H1 (cell line): ENCODE measurements around the gene WDFY3. TPM values are rescaled to one million over a fixed set of nuclear protein-coding genes. Genes with fewer than 3 reads are reported as not detected.

Source experiments
- CTCF ChIA-PET: fragments of 300-600 bp; sonication (Branson Sonifier 250); formaldehyde crosslinking; loops from one replicate; lab custom pipeline; 2021; ENCODE audit not compliant: partially characterized antibody; lab: Charles Lee
- POLR2A ChIA-PET: fragments of 300-600 bp; sonication (Branson Sonifier 250); formaldehyde crosslinking; loops from one replicate; lab custom pipeline; 2021; ENCODE audit warnings: inconsistent platforms; ENCODE audit not compliant: partially characterized antibody; lab: Charles Lee
- DNase-seq, 2 experiments: peaks; one replicate each; pipeline versions ENCODE4 v3.0.0 to v3.0.0-alpha.2; 2010 to 2022; ENCODE audit warnings: low spot score in 2 of 2, low read depth in 1 of 2, mixed read lengths in 1 of 2
- FAIRE-seq: peaks from 2 replicates; lab custom pipeline; 2011; peaks lifted over from hg19 to GRCh38; lab: Jason Lieb, UNC
- H2AFZ ChIP-seq: 2 replicates; pipeline ENCODE4 v1.8.1; 2012; ENCODE audit warnings: low read length, inconsistent platforms
- H2AK5ac ChIP-seq: 2 replicates; pipeline ENCODE4 v1.6.1; 2013; ENCODE audit warnings: low read depth, low read length
- H2BK120ac ChIP-seq: replicated peaks from 2 replicates; pipeline ENCODE3; 2013; ENCODE audit warnings: low read depth, low read length, inconsistent platforms
- H2BK12ac ChIP-seq: 2 replicates; pipeline ENCODE4 v1.6.1; 2013; ENCODE audit warnings: low read depth, low read length
- H2BK15ac ChIP-seq: 2 replicates; pipeline ENCODE4 v1.6.1; 2013; ENCODE audit warnings: low read length
- H2BK20ac ChIP-seq: 2 replicates; pipeline ENCODE4 v1.6.1; 2013; ENCODE audit warnings: low read length
- H2BK5ac ChIP-seq: 2 replicates; pipeline ENCODE4 v1.6.1; 2013; ENCODE audit warnings: low read depth, low read length
- H3K14ac ChIP-seq: 2 replicates; pipeline ENCODE4 v1.6.1; 2013; ENCODE audit warnings: inconsistent platforms; ENCODE audit not compliant: insufficient read length
- H3K18ac ChIP-seq: 2 replicates; pipeline ENCODE4 v1.6.1; 2013; ENCODE audit warnings: low read length; ENCODE audit errors: extremely low read depth
- H3K23ac ChIP-seq: 2 replicates; pipeline ENCODE4 v1.6.1; 2013; ENCODE audit warnings: inconsistent platforms; ENCODE audit not compliant: insufficient read length
- H3K23me2 ChIP-seq: 2 replicates; pipeline ENCODE4 v1.6.1; 2013; ENCODE audit warnings: low read depth, low read length
- H3K27ac ChIP-seq: 2 replicates; pipeline ENCODE4 v1.6.1; 2011; ENCODE audit warnings: low read depth, low read length, inconsistent platforms
- H3K27me3 ChIP-seq, 4 experiments: replicated peaks in 1 of 4; 1 replicate in 1 of 4; 2 replicates in 3 of 4; pipeline versions ENCODE4 v1.6.1 to v1.8.1; 2011 to 2013; ENCODE audit warnings: low read length in 3 of 4, mild to moderate bottlenecking in 3 of 4, inconsistent platforms in 2 of 4, mixed read lengths in 2 of 4, moderate library complexity in 1 of 4; ENCODE audit not compliant: control insufficient read depth in 3 of 4, insufficient read depth in 3 of 4; ENCODE audit errors: extremely low read depth in 1 of 4
- H3K36me3 ChIP-seq, 4 experiments: 2 replicates each; pipeline versions ENCODE4 v1.6.1 to v1.8.1; 2011 to 2013; ENCODE audit warnings: mild to moderate bottlenecking in 4 of 4, low read length in 3 of 4, moderate library complexity in 2 of 4, control low read depth in 1 of 4, inconsistent platforms in 1 of 4; ENCODE audit not compliant: insufficient read depth in 4 of 4, control insufficient read depth in 2 of 4
- H3K4ac ChIP-seq: replicated peaks from 2 replicates; pipeline ENCODE3; 2013; ENCODE audit warnings: low read length, low read depth, mixed read lengths, inconsistent platforms; ENCODE audit not compliant: insufficient read length
- H3K4me1 ChIP-seq, 4 experiments: replicated peaks in 1 of 4; 1 replicate in 1 of 4; 2 replicates in 3 of 4; pipeline versions ENCODE4 v1.6.1 to v1.8.1; 2011 to 2013; ENCODE audit warnings: low read length in 3 of 4, inconsistent platforms in 2 of 4, mixed read lengths in 1 of 4; ENCODE audit not compliant: insufficient read depth in 4 of 4, control insufficient read depth in 3 of 4
- H3K4me2 ChIP-seq, 2 experiments: 2 replicates each; pipeline versions ENCODE4 v1.6.1 to v1.8.1; 2011 to 2013; ENCODE audit warnings: low read depth in 2 of 2, low read length in 2 of 2, control low read depth in 1 of 2, inconsistent platforms in 1 of 2, mild to moderate bottlenecking in 1 of 2; ENCODE audit not compliant: insufficient read depth in 1 of 2
- H3K4me3 ChIP-seq, 4 experiments: fragments of 200-600, 300-600 bp in 1 of 4; sonication (generic), shearing (Covaris generic), sonication (Bioruptor Twin) in 1 of 4; 2 replicates each; pipeline versions ENCODE4 v1.5.1 to v1.8.1; 2011 to 2016; ENCODE audit warnings: low read length in 4 of 4, low read depth in 3 of 4, control low read depth in 2 of 4, inconsistent platforms in 2 of 4, mild to moderate bottlenecking in 2 of 4, mixed read lengths in 1 of 4, moderate library complexity in 1 of 4; ENCODE audit not compliant: insufficient read depth in 2 of 4; ENCODE audit errors: extremely low read depth in 1 of 4
- H3K56ac ChIP-seq: replicated peaks from 2 replicates; pipeline ENCODE3; 2013; ENCODE audit warnings: low read depth, mild to moderate bottlenecking, mixed read lengths, low read length, inconsistent platforms; ENCODE audit not compliant: insufficient read length
- H3K79me1 ChIP-seq: 2 replicates; pipeline ENCODE4 v1.6.1; 2013; ENCODE audit warnings: low read depth, low read length, control low read depth
- H3K79me2 ChIP-seq, 2 experiments: 2 replicates each; pipeline versions ENCODE4 v1.6.1 to v1.8.1; 2012 to 2013; ENCODE audit warnings: low read length in 2 of 2, mild to moderate bottlenecking in 2 of 2, inconsistent platforms in 1 of 2; ENCODE audit not compliant: insufficient read depth in 2 of 2, control insufficient read depth in 1 of 2
- H3K9ac ChIP-seq, 4 experiments: replicated peaks in 1 of 4; 1 replicate in 1 of 4; 2 replicates in 3 of 4; pipeline versions ENCODE4 v1.6.1 to v1.8.1; 2011 to 2013; ENCODE audit warnings: low read depth in 3 of 4, low read length in 3 of 4, control low read depth in 2 of 4, mild to moderate bottlenecking in 2 of 4, moderate library complexity in 2 of 4, inconsistent platforms in 1 of 4; ENCODE audit errors: extremely low read depth in 1 of 4
- H3K9me3 ChIP-seq, 2 experiments: 2 replicates each; pipeline versions ENCODE4 v1.6.1 to v1.8.1; 2012 to 2013; ENCODE audit warnings: mild to moderate bottlenecking in 2 of 2, moderate library complexity in 2 of 2, control low read depth in 1 of 2, inconsistent platforms in 1 of 2, low read depth in 1 of 2, low read length in 1 of 2, mixed read lengths in 1 of 2; ENCODE audit not compliant: insufficient read depth in 2 of 2
- H4K20me1 ChIP-seq, 2 experiments: replicated peaks in 1 of 2; 2 replicates each; pipeline versions ENCODE3 to v1.8.1; 2011 to 2013; ENCODE audit warnings: inconsistent platforms in 2 of 2, low read length in 2 of 2, mild to moderate bottlenecking in 1 of 2; ENCODE audit not compliant: insufficient read depth in 2 of 2, control insufficient read depth in 1 of 2
- H4K5ac ChIP-seq: 2 replicates; pipeline ENCODE4 v1.6.1; 2013; ENCODE audit warnings: low read length, low read depth, mixed read lengths, inconsistent platforms; ENCODE audit not compliant: insufficient read length
- H4K8ac ChIP-seq: 2 replicates; pipeline ENCODE4 v1.8.0; 2013; ENCODE audit warnings: mild to moderate bottlenecking, moderate library complexity, low read length, inconsistent platforms; ENCODE audit not compliant: insufficient read depth; ENCODE audit errors: extremely low read depth
- H4K91ac ChIP-seq: replicated peaks from 2 replicates; pipeline ENCODE3; 2013; ENCODE audit warnings: low read length, mixed read lengths, inconsistent platforms; ENCODE audit not compliant: insufficient read length
- ASH2L ChIP-seq: fragments of 200-600, 300-600 bp; sonication (generic); IDR thresholded peaks from one replicate; pipeline ENCODE4 v1.7.1; 2017; ENCODE audit warnings: low read length
- EP300 ChIP-seq, 2 experiments: IDR thresholded peaks; 1 replicate in 1 of 2; 2 replicates in 1 of 2; pipeline ENCODE4 v1.6.1; 2011 to 2012; ENCODE audit warnings: low read depth in 2 of 2, low read length in 2 of 2, mild to moderate bottlenecking in 2 of 2, borderline replicate concordance in 1 of 2, inconsistent platforms in 1 of 2, moderate library complexity in 1 of 2
- FOSL1 ChIP-seq: IDR thresholded peaks from 2 replicates; pipeline ENCODE4 v1.6.1; 2011; ENCODE audit warnings: mild to moderate bottlenecking, low read depth, low read length, moderate library complexity; ENCODE audit not compliant: insufficient read depth
- GABPA ChIP-seq: IDR thresholded peaks from 2 replicates; pipeline ENCODE4 v1.6.1; 2011; ENCODE audit warnings: mild to moderate bottlenecking, low read length, moderate library complexity, borderline replicate concordance; ENCODE audit not compliant: insufficient read depth
- MAFK ChIP-seq: IDR thresholded peaks from 2 replicates; pipeline ENCODE4 v1.6.1; 2012; ENCODE audit warnings: low read depth, mild to moderate bottlenecking, improper control_type of control experiment, low read length
- NRF1 ChIP-seq: IDR thresholded peaks from 2 replicates; pipeline ENCODE4 v1.6.1; 2011; ENCODE audit warnings: mild to moderate bottlenecking, low read depth, low read length, improper control_type of control experiment
- SP2 ChIP-seq: IDR thresholded peaks from 2 replicates; pipeline ENCODE4 v1.6.1; 2012; ENCODE audit warnings: mild to moderate bottlenecking, low read length, inconsistent platforms
- SP4 ChIP-seq: IDR thresholded peaks from 2 replicates; pipeline ENCODE4 v1.6.1; 2012; ENCODE audit warnings: low read length, inconsistent platforms
- TEAD4 ChIP-seq: IDR thresholded peaks from 2 replicates; pipeline ENCODE4 v1.6.1; 2012; ENCODE audit warnings: low read depth, low read length, inconsistent platforms, mixed read lengths
- ZNF274 ChIP-seq: IDR thresholded peaks from 2 replicates; pipeline ENCODE4 v1.7.0; 2012; ENCODE audit warnings: low read length, borderline replicate concordance; ENCODE audit errors: extremely low read depth
- WGBS, 2 experiments: shearing (Covaris generic) in 1 of 2; methylation state at CpG; one replicate each; pipeline versions ENCODE4 v1.1.6 to v1.1.7; 2013 to 2015; ENCODE audit warnings: low lambda C conversion rate in 2 of 2, mixed read lengths in 2 of 2, inconsistent platforms in 1 of 2, low coverage in 1 of 2, missing lambda C conversion rate in 1 of 2; ENCODE audit not compliant: insufficient replicate concordance in 2 of 2, insufficient coverage in 1 of 2, insufficient read length in 1 of 2; ENCODE audit errors: extremely low coverage in 1 of 2, missing lambda C conversion rate in 1 of 2; 5-methylcytosine and 5-hydroxymethylcytosine counted together
- polyA plus RNA-seq, 7 experiments: library from polyadenylated mRNA; depleted of rRNA in 3 of 7; stranded (reverse) in 5 of 7; unstranded in 2 of 7; fragments of >200 nt in 5 of 7; fragments of 200-250 nt in 2 of 7; gene quantifications; 1 replicate in 5 of 7; 2 replicates in 1 of 7; 4 replicates in 1 of 7; pipeline versions ENCODE4 v1.2.1 to v1.2.3, GENCODE V29; 2011 to 2013; ENCODE audit warnings: missing spikeins in 2 of 7, mixed read lengths in 2 of 7
- total RNA-seq: library from RNA; stranded (reverse); fragmentation: NEBNext Ultra II Directional; extraction: Animal tissue kit (Norgen Biotek cat#: 25700); gene quantifications from 2 replicates; pipeline ENCODE4 v1.2.1, GENCODE V29; 2021
- TF ChIP-seq, protein P1 (sequence below): IDR thresholded peaks from 2 replicates; pipeline ENCODE4 v1.6.1; 2012; ENCODE audit warnings: low read length, inconsistent platforms

Gene WDFY3
- total and polyA plus RNA-seq, 2 of the 8 experiments (the other 6 are each of a cell fraction or from before 2014, with no cell fraction given) = 25.6 to 62.4 TPM

DNA sequence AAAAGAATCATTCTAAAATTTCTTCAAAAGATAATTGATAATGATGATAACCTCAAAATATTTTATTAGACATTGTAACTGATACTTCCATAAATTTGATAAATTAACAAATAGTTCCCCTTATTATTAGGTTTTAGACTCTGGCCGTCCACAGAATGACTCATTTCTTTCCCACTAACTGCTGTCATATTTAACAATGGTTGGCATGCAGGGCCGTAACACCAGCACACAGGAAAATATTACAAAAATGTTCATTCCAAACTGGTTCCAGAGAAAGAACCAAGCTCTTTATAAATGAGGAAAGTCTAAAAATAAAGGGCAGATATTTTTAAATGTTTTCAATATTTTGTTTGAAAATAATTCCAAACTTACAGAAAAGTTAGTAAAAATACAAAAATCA, 28.2 kb downstream of the WDFY3 start:
- Histone ChIP-seq H3K23ac (no peak overlapping the region), H2BK5ac (no peak overlapping the region), H3K18ac (no peak overlapping the region), H2BK12ac (no peak overlapping the region), H3K14ac (no peak overlapping the region), H3K4me2 (no peak overlapping the region), H3K4me1 (no peaks in the 10 kb centered on the region), H3K27ac (no peak overlapping the region), H4K5ac (no peak overlapping the region), H3K4me3 (no peak overlapping the region), H2BK120ac (no peak overlapping the region), H4K20me1 (no peaks in the 10 kb centered on the region), H3K9me3 (peaks cover 0 to 16% of the 10 kb centered on the region in 2 experiments), H3K79me2 (peaks cover 3 to 95% of the 10 kb centered on the region in 2 experiments; a peak in 3 of 4 replicates), H3K23me2 (no peaks in the 10 kb centered on the region), H2BK15ac (no peak overlapping the region), H3K4ac (no peak overlapping the region), H2AK5ac (no peak overlapping the region), H2AFZ (no peak overlapping the region), H2BK20ac (no peak overlapping the region), H4K91ac (no peak overlapping the region), H3K9ac (no peak overlapping the region), H4K8ac (no peak overlapping the region), H3K56ac (no peak overlapping the region), H3K36me3 (peaks cover 0 to 2% (median 1%) of the 10 kb centered on the region in 4 experiments; a peak in 2 of 8 replicates), H3K79me1 (no peaks in the 10 kb centered on the region; the same call in 1 of the 2 replicates), H3K27me3 (no peaks in the 10 kb centered on the region)
- WGBS, 2 experiments = 80% methylated on average over 2 of the region's 2 CpGs; no CpG with 5 or more reads in 1 of the 2 experiments
- CTCF ChIA-PET = no interaction called here
- POLR2A ChIA-PET = no interaction called here
- DNase-seq (no peak), FAIRE-seq (no peak)
- no peak for TF ChIP-seq GABPA
- no peak for TF ChIP-seq NRF1
- no peak for TF ChIP-seq EP300 (IDR thresholded peaks at IDR 0.05; ENCODE audit: borderline replicate concordance in 1 of 2, low read depth in 2 of 2, low read length in 2 of 2)
- no peak for TF ChIP-seq MAFK
- no peak for TF ChIP-seq ASH2L
- TF ChIP-seq, protein P1, sequence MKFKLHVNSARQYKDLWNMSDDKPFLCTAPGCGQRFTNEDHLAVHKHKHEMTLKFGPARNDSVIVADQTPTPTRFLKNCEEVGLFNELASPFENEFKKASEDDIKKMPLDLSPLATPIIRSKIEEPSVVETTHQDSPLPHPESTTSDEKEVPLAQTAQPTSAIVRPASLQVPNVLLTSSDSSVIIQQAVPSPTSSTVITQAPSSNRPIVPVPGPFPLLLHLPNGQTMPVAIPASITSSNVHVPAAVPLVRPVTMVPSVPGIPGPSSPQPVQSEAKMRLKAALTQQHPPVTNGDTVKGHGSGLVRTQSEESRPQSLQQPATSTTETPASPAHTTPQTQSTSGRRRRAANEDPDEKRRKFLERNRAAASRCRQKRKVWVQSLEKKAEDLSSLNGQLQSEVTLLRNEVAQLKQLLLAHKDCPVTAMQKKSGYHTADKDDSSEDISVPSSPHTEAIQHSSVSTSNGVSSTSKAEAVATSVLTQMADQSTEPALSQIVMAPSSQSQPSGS = no peak
- no peak for TF ChIP-seq ZNF274
- TF ChIP-seq SP2 = no peak
- TF ChIP-seq SP4 = no peak
- no peak for TF ChIP-seq FOSL1
- no peak for TF ChIP-seq TEAD4
